A549 (cell line): ENCODE data around the gene TOMM6.

Source experiments
- CHD2 ChIP-seq: fragments of 150-350 bp; IDR thresholded peaks from 2 replicates; pipeline ENCODE4 v1.6.1; 2014; ENCODE audit warnings: low read length; ENCODE audit not compliant: partially characterized antibody
- EP300 ChIP-seq, 2 experiments: fragments of >200 bp; sonication (Bioruptor Twin); formaldehyde crosslinking; IDR thresholded peaks; 2 replicates in 1 of 2; 3 replicates in 1 of 2; pipeline ENCODE4 v1.6.1; 2016 to 2017
- HEYL ChIP-seq: fragments of 250-450 bp; sonication (Bioruptor Pico); IDR thresholded peaks from 2 replicates; pipeline ENCODE4 v1.8.0; 2021; ENCODE audit warnings: mild to moderate bottlenecking, moderate library complexity
- JUNB ChIP-seq: fragments of >200 bp; sonication (Bioruptor Twin); formaldehyde crosslinking; IDR thresholded peaks from 2 replicates; pipeline ENCODE4 v1.6.1; 2016
- KDM5A ChIP-seq: fragments of 200-600 bp; sonication (generic); IDR thresholded peaks from 2 replicates; pipeline ENCODE4 v1.6.1; 2016; ENCODE audit warnings: antibody characterized with exemption, mild to moderate bottlenecking
- NR3C1 ChIP-seq: fragments of >200 bp; sonication (Bioruptor Twin); formaldehyde crosslinking; IDR thresholded peaks from 3 replicates; pipeline ENCODE4 v1.6.1; 2017
- POLR2A ChIP-seq: IDR thresholded peaks from 2 replicates; pipeline ENCODE4 v1.6.1; 2012; ENCODE audit warnings: mild to moderate bottlenecking, low read length
- RAD21 ChIP-seq, 2 experiments: fragments of >200 bp in 1 of 2; sonication (Bioruptor Twin) in 1 of 2; formaldehyde crosslinking in 1 of 2; IDR thresholded peaks in 1 of 2; conservative IDR thresholded peaks in 1 of 2; 2 replicates in 1 of 2; 3 replicates in 1 of 2; pipeline ENCODE4 v1.6.1; 2012 to 2018; ENCODE audit warnings: inconsistent platforms in 1 of 2
- TP53 ChIP-seq: fragments of 250-450 bp; sonication (Bioruptor Pico); IDR thresholded peaks from 2 replicates; pipeline ENCODE4 v1.5.0; 2021; ENCODE audit warnings: mild to moderate bottlenecking, moderate library complexity
- TF ChIP-seq, protein P1 (sequence below): fragments of >200 bp; sonication (Bioruptor Twin); formaldehyde crosslinking; IDR thresholded peaks from 3 replicates; pipeline ENCODE4 v1.5.1; 2016
- TF ChIP-seq, protein P2 (sequence below): fragments of 200-600 bp; sonication (generic); IDR thresholded peaks from 2 replicates; pipeline ENCODE4 v1.6.1; 2016; ENCODE audit warnings: antibody characterized with exemption, mild to moderate bottlenecking, moderate library complexity
- TF ChIP-seq, protein P3 (sequence below): fragments of 150-350 bp; IDR thresholded peaks from 2 replicates; pipeline ENCODE4 v1.6.1; 2014; ENCODE audit warnings: low read depth, mild to moderate bottlenecking, low read length
- TF ChIP-seq, protein P4 (sequence below): IDR thresholded peaks from 2 replicates; pipeline ENCODE4 v1.6.1; 2012
- TF ChIP-seq, protein P5 (sequence below): fragments of 250-450 bp; sonication (Bioruptor Pico); IDR thresholded peaks from 2 replicates; pipeline ENCODE4 v1.5.0; 2021; ENCODE audit warnings: mild to moderate bottlenecking, moderate library complexity, borderline replicate concordance

DNA sequence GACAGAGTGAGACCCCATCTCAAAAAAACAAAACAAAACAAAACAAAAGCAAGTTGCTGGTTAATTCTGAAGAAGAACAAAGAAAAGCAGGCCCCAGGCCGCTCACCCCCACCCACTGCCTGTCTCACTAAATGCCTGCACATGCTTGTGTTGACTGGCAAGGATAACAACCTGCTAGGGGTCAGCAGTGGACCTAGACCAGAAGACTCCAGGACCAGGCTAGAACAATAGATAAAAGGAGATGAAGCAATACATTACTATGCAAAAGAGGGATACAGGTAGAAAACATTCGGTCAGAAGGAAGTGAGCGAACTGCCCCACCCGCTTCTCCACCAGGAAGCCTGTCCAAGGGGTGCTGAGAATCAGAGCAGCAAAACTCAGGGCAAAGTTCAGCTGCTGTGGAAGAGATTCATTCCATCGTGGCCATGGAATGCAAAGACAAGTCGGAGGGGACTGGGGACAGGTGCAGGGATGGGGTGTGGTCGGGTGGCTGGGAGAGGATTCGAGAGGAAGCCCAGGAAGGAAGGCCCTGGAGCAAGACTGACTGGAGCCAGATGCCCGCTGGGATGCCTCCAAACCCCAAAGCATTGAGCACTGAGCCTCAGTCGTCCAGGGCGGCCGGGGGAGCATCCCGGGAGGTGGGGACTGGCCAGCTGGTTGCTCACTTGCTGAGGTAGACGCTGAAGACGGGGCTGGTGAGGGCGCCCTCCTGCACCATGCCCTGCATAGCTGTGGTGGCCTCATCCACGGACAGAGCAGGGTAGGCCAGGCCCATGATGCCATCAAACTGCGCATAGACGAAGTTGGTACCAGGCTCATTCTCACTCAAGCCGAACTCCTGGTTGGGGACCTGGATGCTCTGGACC, 45.6 kb upstream of the TOMM6 start:
- TF ChIP-seq JUNB = no peak
- TF ChIP-seq, protein P1, sequence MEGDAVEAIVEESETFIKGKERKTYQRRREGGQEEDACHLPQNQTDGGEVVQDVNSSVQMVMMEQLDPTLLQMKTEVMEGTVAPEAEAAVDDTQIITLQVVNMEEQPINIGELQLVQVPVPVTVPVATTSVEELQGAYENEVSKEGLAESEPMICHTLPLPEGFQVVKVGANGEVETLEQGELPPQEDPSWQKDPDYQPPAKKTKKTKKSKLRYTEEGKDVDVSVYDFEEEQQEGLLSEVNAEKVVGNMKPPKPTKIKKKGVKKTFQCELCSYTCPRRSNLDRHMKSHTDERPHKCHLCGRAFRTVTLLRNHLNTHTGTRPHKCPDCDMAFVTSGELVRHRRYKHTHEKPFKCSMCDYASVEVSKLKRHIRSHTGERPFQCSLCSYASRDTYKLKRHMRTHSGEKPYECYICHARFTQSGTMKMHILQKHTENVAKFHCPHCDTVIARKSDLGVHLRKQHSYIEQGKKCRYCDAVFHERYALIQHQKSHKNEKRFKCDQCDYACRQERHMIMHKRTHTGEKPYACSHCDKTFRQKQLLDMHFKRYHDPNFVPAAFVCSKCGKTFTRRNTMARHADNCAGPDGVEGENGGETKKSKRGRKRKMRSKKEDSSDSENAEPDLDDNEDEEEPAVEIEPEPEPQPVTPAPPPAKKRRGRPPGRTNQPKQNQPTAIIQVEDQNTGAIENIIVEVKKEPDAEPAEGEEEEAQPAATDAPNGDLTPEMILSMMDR = no peak
- TF ChIP-seq TP53 = no peak
- TF ChIP-seq HEYL = no peak
- TF ChIP-seq CHD2 = no peak
- TF ChIP-seq POLR2A = no peak
- no peak for TF ChIP-seq KDM5A
- TF ChIP-seq, protein P2, sequence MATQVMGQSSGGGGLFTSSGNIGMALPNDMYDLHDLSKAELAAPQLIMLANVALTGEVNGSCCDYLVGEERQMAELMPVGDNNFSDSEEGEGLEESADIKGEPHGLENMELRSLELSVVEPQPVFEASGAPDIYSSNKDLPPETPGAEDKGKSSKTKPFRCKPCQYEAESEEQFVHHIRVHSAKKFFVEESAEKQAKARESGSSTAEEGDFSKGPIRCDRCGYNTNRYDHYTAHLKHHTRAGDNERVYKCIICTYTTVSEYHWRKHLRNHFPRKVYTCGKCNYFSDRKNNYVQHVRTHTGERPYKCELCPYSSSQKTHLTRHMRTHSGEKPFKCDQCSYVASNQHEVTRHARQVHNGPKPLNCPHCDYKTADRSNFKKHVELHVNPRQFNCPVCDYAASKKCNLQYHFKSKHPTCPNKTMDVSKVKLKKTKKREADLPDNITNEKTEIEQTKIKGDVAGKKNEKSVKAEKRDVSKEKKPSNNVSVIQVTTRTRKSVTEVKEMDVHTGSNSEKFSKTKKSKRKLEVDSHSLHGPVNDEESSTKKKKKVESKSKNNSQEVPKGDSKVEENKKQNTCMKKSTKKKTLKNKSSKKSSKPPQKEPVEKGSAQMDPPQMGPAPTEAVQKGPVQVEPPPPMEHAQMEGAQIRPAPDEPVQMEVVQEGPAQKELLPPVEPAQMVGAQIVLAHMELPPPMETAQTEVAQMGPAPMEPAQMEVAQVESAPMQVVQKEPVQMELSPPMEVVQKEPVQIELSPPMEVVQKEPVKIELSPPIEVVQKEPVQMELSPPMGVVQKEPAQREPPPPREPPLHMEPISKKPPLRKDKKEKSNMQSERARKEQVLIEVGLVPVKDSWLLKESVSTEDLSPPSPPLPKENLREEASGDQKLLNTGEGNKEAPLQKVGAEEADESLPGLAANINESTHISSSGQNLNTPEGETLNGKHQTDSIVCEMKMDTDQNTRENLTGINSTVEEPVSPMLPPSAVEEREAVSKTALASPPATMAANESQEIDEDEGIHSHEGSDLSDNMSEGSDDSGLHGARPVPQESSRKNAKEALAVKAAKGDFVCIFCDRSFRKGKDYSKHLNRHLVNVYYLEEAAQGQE = no peak
- no peak for TF ChIP-seq EP300 (IDR thresholded peaks at IDR 0.05)
- TF ChIP-seq, protein P3, sequence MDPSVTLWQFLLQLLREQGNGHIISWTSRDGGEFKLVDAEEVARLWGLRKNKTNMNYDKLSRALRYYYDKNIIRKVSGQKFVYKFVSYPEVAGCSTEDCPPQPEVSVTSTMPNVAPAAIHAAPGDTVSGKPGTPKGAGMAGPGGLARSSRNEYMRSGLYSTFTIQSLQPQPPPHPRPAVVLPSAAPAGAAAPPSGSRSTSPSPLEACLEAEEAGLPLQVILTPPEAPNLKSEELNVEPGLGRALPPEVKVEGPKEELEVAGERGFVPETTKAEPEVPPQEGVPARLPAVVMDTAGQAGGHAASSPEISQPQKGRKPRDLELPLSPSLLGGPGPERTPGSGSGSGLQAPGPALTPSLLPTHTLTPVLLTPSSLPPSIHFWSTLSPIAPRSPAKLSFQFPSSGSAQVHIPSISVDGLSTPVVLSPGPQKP = no peak
- TF ChIP-seq, protein P4, sequence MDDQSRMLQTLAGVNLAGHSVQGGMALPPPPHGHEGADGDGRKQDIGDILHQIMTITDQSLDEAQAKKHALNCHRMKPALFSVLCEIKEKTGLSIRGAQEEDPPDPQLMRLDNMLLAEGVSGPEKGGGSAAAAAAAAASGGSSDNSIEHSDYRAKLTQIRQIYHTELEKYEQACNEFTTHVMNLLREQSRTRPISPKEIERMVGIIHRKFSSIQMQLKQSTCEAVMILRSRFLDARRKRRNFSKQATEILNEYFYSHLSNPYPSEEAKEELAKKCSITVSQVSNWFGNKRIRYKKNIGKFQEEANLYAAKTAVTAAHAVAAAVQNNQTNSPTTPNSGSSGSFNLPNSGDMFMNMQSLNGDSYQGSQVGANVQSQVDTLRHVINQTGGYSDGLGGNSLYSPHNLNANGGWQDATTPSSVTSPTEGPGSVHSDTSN = no peak
- no peak for TF ChIP-seq RAD21 (conservative IDR thresholded peaks at IDR 0.05 in 1 of 2, IDR thresholded peaks at IDR 0.05 in 1 of 2)
- TF ChIP-seq, protein P5, sequence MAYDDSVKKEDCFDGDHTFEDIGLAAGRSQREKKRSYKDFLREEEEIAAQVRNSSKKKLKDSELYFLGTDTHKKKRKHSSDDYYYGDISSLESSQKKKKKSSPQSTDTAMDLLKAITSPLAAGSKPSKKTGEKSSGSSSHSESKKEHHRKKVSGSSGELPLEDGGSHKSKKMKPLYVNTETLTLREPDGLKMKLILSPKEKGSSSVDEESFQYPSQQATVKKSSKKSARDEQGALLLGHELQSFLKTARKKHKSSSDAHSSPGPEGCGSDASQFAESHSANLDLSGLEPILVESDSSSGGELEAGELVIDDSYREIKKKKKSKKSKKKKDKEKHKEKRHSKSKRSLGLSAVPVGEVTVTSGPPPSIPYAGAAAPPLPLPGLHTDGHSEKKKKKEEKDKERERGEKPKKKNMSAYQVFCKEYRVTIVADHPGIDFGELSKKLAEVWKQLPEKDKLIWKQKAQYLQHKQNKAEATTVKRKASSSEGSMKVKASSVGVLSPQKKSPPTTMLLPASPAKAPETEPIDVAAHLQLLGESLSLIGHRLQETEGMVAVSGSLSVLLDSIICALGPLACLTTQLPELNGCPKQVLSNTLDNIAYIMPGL (CRISPR knock-in tag) = no peak
- TF ChIP-seq NR3C1 = no peak
